Thymus (tissue), 11 donors: ENCODE data around the gene ACBD3. TPM values are rescaled to one million over a fixed set of nuclear protein-coding genes. Genes with fewer than 3 reads are reported as not detected.

Source experiments
- DNase-seq, 9 donors: peaks; one replicate each; pipeline ENCODE4 v3.0.0-alpha.2; 2013; ENCODE audit warnings: low spot score in 9 of 9, low read depth in 6 of 9, missing footprints in 1 of 9
- H3K27ac ChIP-seq, 2 donors: one replicate each; pipeline ENCODE4 v1.5.1; 2013; ENCODE audit warnings: control low read depth in 1 of 2, low read depth in 1 of 2, low read length in 1 of 2, mild to moderate bottlenecking in 1 of 2, moderate library complexity in 1 of 2
- H3K27me3 ChIP-seq, 2 donors: one replicate each; pipeline ENCODE4 v1.5.1; 2013; ENCODE audit warnings: low read length in 1 of 2; ENCODE audit not compliant: control insufficient read depth in 2 of 2, insufficient read depth in 1 of 2
- H3K36me3 ChIP-seq, 2 donors: one replicate each; pipeline ENCODE4 v1.5.1; 2013; ENCODE audit warnings: low read length in 1 of 2, mild to moderate bottlenecking in 1 of 2, moderate library complexity in 1 of 2; ENCODE audit not compliant: control insufficient read depth in 2 of 2, insufficient read depth in 2 of 2
- H3K4me1 ChIP-seq, 2 donors: one replicate each; pipeline ENCODE4 v1.5.1; 2013; ENCODE audit warnings: low read length in 2 of 2; ENCODE audit not compliant: control insufficient read depth in 2 of 2, insufficient read depth in 2 of 2
- H3K4me3 ChIP-seq, 2 donors: one replicate each; pipeline ENCODE4 v1.5.1; 2013; ENCODE audit warnings: low read length in 2 of 2, control low read depth in 1 of 2, mild to moderate bottlenecking in 1 of 2
- H3K9me3 ChIP-seq, 2 donors: one replicate each; pipeline ENCODE4 v1.5.1; 2013; ENCODE audit warnings: low read length in 1 of 2, mild to moderate bottlenecking in 1 of 2; ENCODE audit not compliant: control insufficient read depth in 2 of 2, insufficient read depth in 1 of 2
- WGBS: extraction: QIAGEN DNeasy Blood & Tissue Kit; methylation state at CpG from one replicate; pipeline ENCODE4 v1.1.7; 2013; 5-methylcytosine and 5-hydroxymethylcytosine counted together
- polyA plus RNA-seq: library from polyadenylated mRNA; stranded (reverse); fragments of 200-250 nt; gene quantifications from one replicate; pipeline ENCODE4 v1.2.3, GENCODE V29; 2013
- total RNA-seq: library from RNA; stranded (reverse); fragments of 120-200 nt; gene quantifications from one replicate; pipeline ENCODE4 v1.2.4, GENCODE V29; 2013
- donor health status: healthy.

ACBD3 gene
- total and polyA plus RNA-seq, 2 donors, result 17.9 to 21.1 TPM

DNA sequence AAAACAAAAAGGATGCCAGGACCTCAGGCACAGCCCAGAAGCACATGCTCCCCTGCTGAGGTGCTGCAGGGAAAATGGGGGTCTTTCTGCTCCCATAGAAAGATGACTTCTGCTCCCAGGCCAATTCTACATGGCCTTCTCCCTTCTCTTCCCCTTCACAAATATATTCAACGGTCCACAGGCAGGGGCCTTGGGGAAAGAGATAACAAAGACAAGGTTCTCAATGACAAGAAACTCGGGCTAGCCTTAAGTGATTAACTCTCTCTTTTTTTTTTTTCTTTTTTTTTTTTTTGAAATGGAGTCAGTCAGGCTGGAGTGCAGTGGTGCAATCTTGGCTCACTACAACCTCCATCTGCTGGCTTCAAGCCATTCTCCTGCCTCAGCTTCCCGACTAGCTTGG is 69.9 kb downstream of the ACBD3 start:
- H3K27ac ChIP-seq, result no peak overlapping the region
- H3K4me1 ChIP-seq, result peaks cover 10 to 13% of the 10 kb centered on the region in 2 donors
- no peak overlapping the region for H3K4me3 ChIP-seq
- H3K9me3 ChIP-seq, result no peaks in the 10 kb centered on the region
- 93% methylated on average over 3 of the region's 3 CpGs for WGBS
- DNase-seq, result no peak
- no peaks in the 10 kb centered on the region for H3K36me3 ChIP-seq
- peaks cover 0 to 13% of the 10 kb centered on the region in 2 donors for H3K27me3 ChIP-seq

DNA sequence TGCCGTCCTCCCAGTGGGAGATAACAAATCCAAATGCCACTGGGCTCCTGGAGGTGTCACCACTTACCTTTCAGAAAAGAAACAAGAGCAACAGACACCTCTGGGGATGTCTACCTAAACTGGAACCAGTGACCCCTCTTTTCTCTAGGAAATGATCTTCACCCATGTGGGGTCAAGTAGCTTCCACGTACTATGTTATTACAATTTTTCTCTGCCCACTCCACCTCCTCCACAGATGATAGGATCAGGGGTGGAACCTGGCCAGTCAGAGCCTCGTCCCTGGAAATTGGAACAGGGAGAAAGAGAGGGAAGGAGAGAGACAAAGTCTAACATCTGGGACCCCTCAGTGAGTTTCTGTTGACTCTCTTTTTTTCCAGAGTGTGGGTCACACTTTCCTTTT is 73.9 kb downstream of the ACBD3 start:
- WGBS, result 96% methylated on average over 3 of the region's 3 CpGs
- Histone ChIP-seq H3K9me3 (no peaks in the 10 kb centered on the region), H3K36me3 (no peaks in the 10 kb centered on the region)

DNA sequence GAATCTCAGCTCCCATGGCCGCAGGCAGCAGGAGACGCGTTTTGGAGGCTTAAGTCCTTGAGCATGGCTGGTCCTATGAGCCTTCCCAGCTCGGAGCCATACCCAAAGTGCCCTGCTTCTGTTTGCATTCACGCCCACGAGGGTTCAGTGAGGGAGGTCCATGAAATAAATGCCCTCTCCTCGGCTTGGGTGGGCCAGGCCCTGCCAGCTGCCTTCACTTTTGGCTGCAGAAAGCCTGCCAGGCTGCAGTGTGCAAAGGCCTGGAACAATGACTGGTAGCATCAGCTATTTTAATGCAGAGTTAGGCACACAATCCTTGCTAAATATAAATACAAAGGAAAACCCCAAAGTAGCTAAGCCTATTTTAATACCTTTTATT is 74.7 kb downstream of the ACBD3 start:
- Histone ChIP-seq H3K27ac (no peak overlapping the region), H3K4me3 (no peak overlapping the region), H3K36me3 (no peaks in the 10 kb centered on the region), H3K4me1 (peaks cover 0 to 20% of the 10 kb centered on the region in 2 donors), H3K9me3 (no peaks in the 10 kb centered on the region), H3K27me3 (peaks cover 0 to 30% of the 10 kb centered on the region in 2 donors)
- DNase-seq, result no peak
- 97% methylated on average over 7 of the region's 7 CpGs for WGBS

More for the DNA sequence above, 73.9 kb downstream of the ACBD3 start:
- H3K27me3 ChIP-seq, result peaks cover 0 to 30% of the 10 kb centered on the region in 2 donors
- no peak for DNase-seq
- no peak overlapping the region for H3K4me3 ChIP-seq
- peaks cover 0 to 20% of the 10 kb centered on the region in 2 donors for H3K4me1 ChIP-seq
- H3K27ac ChIP-seq, result no peak overlapping the region

DNA sequence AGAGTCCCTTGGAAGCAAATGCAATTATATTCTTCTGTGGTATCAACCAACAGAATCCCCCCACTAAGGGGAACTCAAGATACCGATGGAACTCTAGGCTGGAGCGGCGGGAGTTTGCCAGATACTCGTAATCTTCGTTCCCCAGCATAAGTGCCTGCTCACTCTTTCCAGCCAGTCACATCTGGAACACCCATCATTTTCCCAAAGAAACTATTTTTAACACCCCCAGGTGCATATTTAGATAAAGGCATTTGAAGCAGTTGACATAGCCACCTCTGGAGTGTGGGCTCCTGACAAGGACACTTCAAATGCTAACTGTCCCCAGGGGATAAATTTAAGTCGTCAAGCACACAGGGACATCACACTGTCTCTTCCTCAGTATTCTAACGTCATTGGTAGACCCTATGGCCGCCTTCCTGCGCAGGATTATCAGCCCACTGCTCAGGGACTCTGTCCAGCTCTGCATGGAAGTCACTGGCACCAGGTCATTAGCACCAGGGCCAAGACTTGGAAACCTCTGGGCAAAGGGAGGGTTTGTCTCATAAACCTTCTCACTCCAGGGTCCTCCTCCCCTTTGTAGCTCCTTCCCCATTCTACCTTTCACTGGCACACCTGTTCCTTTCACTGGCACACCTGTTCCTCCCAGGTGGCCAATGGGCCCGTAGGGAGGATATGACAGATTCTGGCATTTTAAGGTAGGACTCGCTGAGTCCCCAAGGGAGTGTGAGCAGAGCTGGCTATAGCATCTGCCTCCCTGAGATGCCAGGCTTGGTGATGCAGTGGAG is 75.3 kb downstream of the ACBD3 start:
- H3K36me3 ChIP-seq, result no peaks in the 10 kb centered on the region
- peaks cover 0 to 30% of the 10 kb centered on the region in 2 donors for H3K27me3 ChIP-seq
- peak overlapping the region; percentile 73 to 77 for H3K27ac ChIP-seq
- WGBS, result 66% methylated on average over 11 of the region's 11 CpGs
- peaks cover 0 to 20% of the 10 kb centered on the region in 2 donors for H3K4me1 ChIP-seq
- peak overlapping the region; percentile 38 to 55 for H3K4me3 ChIP-seq
- no peak for DNase-seq
- no peaks in the 10 kb centered on the region for H3K9me3 ChIP-seq

DNA sequence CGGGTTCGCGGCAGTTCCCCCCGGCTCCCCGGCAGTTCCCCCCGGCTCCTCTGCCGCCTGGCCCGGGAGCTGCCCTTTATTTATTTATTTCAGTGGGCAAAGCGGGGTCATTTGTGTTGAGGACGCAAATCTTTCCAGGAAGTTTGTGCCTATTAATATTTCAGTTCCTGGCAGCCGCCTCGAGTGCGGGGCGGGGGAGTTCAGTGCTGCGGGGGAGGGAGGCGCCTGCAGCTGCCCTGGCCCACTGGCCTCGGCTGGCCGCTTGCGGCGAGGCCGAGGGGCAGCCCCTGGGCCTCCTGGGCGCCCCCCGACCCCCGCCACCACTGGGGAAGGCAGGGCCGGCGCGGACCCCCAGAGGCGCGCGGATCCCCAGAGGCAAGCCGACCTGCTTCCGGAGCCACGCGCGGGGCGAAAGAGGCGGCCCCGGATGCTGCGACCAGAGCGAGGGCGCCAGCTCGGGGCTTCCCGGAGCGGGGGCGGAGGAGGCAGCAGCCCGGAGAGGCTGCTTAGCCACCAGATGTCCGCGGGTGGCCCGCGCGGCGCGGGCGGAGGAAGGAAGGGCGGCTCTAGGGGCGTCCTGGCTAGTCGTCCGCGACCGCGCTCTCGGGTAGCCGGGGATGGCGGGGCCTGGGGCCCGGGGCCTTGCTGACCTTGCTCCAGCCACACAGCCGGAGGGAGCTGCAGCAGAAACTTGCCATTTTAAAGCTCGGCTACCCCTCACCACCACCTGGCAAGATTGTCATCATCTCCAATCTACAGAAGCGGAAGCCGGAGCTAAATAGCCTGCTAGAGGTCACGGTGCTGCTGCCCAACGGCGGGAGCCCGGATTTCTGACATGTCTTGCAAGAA is 76.1 kb downstream of the ACBD3 start:
- H3K27me3 ChIP-seq, result peaks cover 0 to 30% of the 10 kb centered on the region in 2 donors
- no peaks in the 10 kb centered on the region for H3K9me3 ChIP-seq
- peak overlapping the region; percentile 73 to 77 for H3K27ac ChIP-seq
- H3K4me1 ChIP-seq, result peaks cover 0 to 20% of the 10 kb centered on the region in 2 donors
- DNase-seq, result peak in 2 of 9 donors; percentile 41 to 66
- peak overlapping the region; percentile 38 to 55 for H3K4me3 ChIP-seq
- H3K36me3 ChIP-seq, result no peaks in the 10 kb centered on the region
- WGBS, result 1% methylated on average over 73 of the region's 73 CpGs

DNA sequence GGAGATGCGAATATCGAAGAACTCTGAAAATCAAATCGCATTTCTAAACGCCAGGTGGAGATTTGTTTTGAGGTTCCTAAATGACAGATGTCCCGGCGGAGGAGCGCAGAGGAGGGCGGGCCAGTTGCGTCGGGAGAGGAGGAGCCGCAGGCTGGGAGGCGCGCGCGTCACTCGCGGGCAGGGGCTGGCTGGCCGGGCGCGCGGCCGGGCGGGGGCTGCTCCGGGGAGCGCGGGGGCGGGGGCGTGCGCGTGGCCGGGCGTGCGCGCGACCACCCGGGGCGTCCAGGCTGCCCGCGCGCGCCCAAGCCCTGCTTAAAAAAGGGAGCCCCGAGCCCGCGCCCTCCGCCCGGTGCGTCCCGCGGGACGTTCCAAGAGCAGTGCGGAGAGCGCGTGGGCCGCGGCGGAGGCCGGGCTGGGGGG is 76.7 kb downstream of the ACBD3 start:
- DNase-seq, result peak in 3 of 9 donors; percentile 42 to 74 (median 54)
- no peaks in the 10 kb centered on the region for H3K36me3 ChIP-seq
- peaks cover 0 to 30% of the 10 kb centered on the region in 2 donors for H3K27me3 ChIP-seq
- H3K27ac ChIP-seq, result peak overlapping the region; percentile 78 to 81
- under 1% methylated on average over 57 of the region's 57 CpGs for WGBS
- H3K9me3 ChIP-seq, result no peaks in the 10 kb centered on the region
- H3K4me1 ChIP-seq, result peaks cover 0 to 20% of the 10 kb centered on the region in 2 donors
- peak overlapping the region; percentile 41 to 55 for H3K4me3 ChIP-seq

DNA sequence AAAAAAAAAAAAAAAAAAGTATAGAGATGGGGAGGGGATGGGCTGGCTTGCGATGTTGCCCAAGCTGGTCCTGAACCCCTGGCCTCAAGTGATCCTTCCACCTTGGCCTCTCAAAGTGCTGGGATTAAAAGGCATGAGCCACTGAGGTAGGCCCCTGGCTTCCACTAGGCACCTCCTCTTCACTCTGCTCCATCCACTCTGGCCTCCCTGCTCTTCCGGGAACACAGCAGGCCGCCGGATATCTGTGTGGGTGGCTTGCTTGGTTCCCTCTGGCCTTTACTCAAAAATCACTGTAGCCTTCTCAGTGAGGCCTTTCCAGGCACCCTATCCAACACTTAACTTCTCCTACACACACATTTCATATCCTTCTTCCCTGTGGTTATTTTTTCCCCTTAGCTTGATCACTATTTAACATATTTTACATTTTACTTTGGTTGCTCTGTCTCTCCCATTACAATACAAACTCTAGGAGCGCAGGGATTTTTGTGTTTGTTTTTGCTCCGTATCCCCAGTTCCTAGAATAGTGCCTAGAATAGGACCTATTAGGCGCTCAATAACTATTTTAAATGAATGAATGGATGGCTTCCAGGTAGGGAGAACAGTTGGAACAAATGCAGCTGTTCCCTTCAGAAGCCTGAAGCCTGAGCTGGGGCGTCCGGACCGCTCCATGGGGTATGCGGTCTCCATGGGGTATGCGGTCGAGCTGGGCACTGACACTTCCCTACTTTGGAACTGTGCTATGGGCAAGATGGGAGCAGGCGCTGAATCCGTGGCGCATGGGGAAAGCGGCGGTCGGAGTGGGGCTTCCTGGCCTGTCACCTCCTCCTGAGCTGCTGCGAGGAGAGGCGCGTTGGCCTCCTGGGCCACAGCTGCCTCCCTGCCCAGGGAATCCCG is 77.4 kb downstream of the ACBD3 start:
- no peak for DNase-seq
- H3K36me3 ChIP-seq, result no peaks in the 10 kb centered on the region
- H3K4me3 ChIP-seq, result peak overlapping the region; percentile 41 to 55
- H3K27me3 ChIP-seq, result peaks cover 0 to 30% of the 10 kb centered on the region in 2 donors
- H3K27ac ChIP-seq, result peak overlapping the region; percentile 78 to 81
- peaks cover 0 to 20% of the 10 kb centered on the region in 2 donors for H3K4me1 ChIP-seq
- 37% methylated on average over 23 of the region's 23 CpGs for WGBS
- H3K9me3 ChIP-seq, result no peaks in the 10 kb centered on the region

DNA sequence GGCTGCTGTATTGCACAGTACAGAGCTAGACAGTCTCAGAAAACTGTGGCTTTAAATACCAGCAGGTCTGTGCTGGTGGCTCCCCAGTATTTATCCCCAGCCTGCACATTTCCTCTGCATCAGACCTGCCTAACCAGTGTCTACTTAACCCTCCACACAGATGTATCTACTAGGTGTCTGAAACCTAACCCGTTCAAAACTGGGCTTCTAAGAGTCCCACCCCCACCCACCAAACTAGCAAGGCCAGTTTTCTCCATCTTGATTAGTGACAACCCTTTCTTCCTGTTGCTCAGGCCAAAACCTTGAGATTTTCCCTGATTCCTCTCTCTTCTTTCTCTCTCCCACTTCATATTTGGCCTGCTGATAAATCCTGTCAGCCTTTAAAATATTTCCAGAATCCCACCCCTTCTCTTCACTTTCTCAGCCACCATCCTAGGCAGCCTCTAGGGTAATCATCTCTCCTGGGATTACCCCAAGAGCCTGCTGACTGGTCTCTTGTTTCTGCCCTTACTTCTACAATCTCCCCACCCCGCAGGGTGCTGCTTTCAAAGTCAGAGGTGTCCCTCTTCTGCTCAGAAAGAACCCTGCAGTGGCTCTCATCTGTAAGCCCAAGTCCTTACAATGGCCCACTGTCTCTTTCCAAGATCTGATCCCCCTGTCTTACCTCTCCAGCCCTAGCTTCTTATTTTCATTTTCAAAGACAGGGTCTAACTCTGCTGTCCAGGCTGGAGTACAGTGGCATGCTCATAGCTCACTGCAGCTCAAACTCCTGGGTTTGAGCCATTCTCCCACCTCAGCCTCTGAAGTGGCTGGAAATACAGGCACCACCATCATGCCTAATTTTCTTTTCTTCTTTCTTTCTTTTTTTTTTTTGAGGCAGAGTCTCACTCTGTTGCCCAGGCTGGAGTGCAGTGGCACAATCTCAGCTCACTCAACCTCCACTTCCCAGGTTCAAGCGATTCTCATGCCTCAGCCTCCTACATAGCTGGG is 78.8 kb downstream of the ACBD3 start:
- no peaks in the 10 kb centered on the region for H3K36me3 ChIP-seq
- no peaks in the 10 kb centered on the region for H3K9me3 ChIP-seq
- DNase-seq, result no peak
- WGBS, result 91% methylated on average over 3 of the region's 3 CpGs
- H3K4me1 ChIP-seq, result peaks cover 0 to 20% of the 10 kb centered on the region in 2 donors
- peaks cover 0 to 30% of the 10 kb centered on the region in 2 donors for H3K27me3 ChIP-seq
- peak overlapping the region in 1 of 2 donors; percentile 42 for H3K27ac ChIP-seq
- no peak overlapping the region for H3K4me3 ChIP-seq
